GM21515 (cell line): ENCODE data around the gene NEK7.
"Not testable (repeated sequence)": the region's sequence is repeated elsewhere in the genome, so short reads cannot be mapped to it uniquely, and the experiment has no call there.

Source experiments
- ATAC-seq: cut with Tn5 transposase; IDR thresholded peaks from one replicate; pipeline ENCODE4 v1.9.1; 2021; ENCODE audit not compliant: unreplicated experiment

The NEK7 gene

GRCh38 chr1:198156745-198157240 is at the start of gene NEK7:
Gene NEK7 (plus strand): TSS chr1:198156998. CDS start chr1:198232581, 75,583 bp downstream.
- peak; percentile 48 for ATAC-seq

GRCh38 chr1:198107091-198107501 is 49.7 kb upstream of the NEK7 start:
- no peak for ATAC-seq

- no peak for ATAC-seq
These were observed 48.0 kb upstream of the NEK7 start for GRCh38 chr1:198108636-198109370.

GRCh38 chr1:198109371-198109715 is 47.5 kb upstream of the NEK7 start:
- no peak for ATAC-seq

- ATAC-seq, result no peak
These were observed 43.5 kb upstream of the NEK7 start for GRCh38 chr1:198113342-198113750.

- no peak for ATAC-seq
These were observed 40.7 kb upstream of the NEK7 start for GRCh38 chr1:198116069-198116468.

- no peak for ATAC-seq
These were observed 40.3 kb upstream of the NEK7 start for GRCh38 chr1:198116469-198116868.

- no peak for ATAC-seq
These were observed 39.5 kb upstream of the NEK7 start for GRCh38 chr1:198117267-198117666.

- no peak for ATAC-seq
These were observed 38.7 kb upstream of the NEK7 start for GRCh38 chr1:198118134-198118533.

- ATAC-seq, result no peak
These were observed 36.9 kb upstream of the NEK7 start for GRCh38 chr1:198119906-198120305.

GRCh38 chr1:198121056-198121826 is 35.6 kb upstream of the NEK7 start:
- ATAC-seq, result no peak

GRCh38 chr1:198122693-198123092 is 34.1 kb upstream of the NEK7 start:
- no peak for ATAC-seq

GRCh38 chr1:198123133-198123532 is 33.7 kb upstream of the NEK7 start:
- ATAC-seq, result no peak

GRCh38 chr1:198124673-198125072 is 32.1 kb upstream of the NEK7 start:
- no peak for ATAC-seq

- ATAC-seq, result no peak
These were observed 30.6 kb upstream of the NEK7 start for GRCh38 chr1:198125995-198126735.

GRCh38 chr1:198128533-198128932 is 28.3 kb upstream of the NEK7 start:
- ATAC-seq, result no peak

- ATAC-seq, result not testable (repeated sequence)
These were observed 26.7 kb upstream of the NEK7 start for GRCh38 chr1:198130053-198130452.

- peak; percentile 89 for ATAC-seq
These were observed 24.6 kb upstream of the NEK7 start for GRCh38 chr1:198132060-198132781.

- ATAC-seq, result no peak
These were observed 22.5 kb upstream of the NEK7 start for GRCh38 chr1:198134252-198134651.

- no peak for ATAC-seq
These were observed 21.4 kb upstream of the NEK7 start for GRCh38 chr1:198135366-198135765.
